WTC11 (cell line): Measurements from ENCODE around the gene PRC1. TPM values are rescaled to one million over a fixed set of nuclear protein-coding genes. Genes with fewer than 3 reads are reported as not detected.

Experiments used
- ATAC-seq: fragments of 200-7000 bp; cut with Tn5 transposase; 2 replicates; pipeline ENCODE4 v1.10.0; 2021; ENCODE audit warnings: mild to moderate bottlenecking, moderate library complexity
- CTCF ChIA-PET: fragments of 300-600 bp; sonication (Branson Sonifier 250); formaldehyde crosslinking; loops from one replicate; lab custom pipeline; 2021; ENCODE audit warnings: antibody characterized with exemption; lab: Charles Lee
- POLR2A ChIA-PET: fragments of 350-600 bp; sonication (Branson Sonifier 250); formaldehyde crosslinking; loops from one replicate; lab custom pipeline; 2021; ENCODE audit warnings: antibody characterized with exemption; lab: Charles Lee
- DNase-seq: peaks from one replicate; pipeline ENCODE4 v3.0.0; 2021; ENCODE audit warnings: low spot score
- H3K27ac Mint-ChIP-seq: 2 replicates; pipeline ENCODE4 v1.8.0; 2021; ENCODE audit warnings: mixed read lengths
- H3K27me3 Mint-ChIP-seq: 2 replicates; pipeline ENCODE4 v1.8.0; 2021; ENCODE audit warnings: low read depth, mild to moderate bottlenecking, moderate library complexity, mixed read lengths
- H3K36me3 Mint-ChIP-seq: 2 replicates; pipeline ENCODE4 v1.8.0; 2021; ENCODE audit warnings: mixed read lengths
- H3K4me1 Mint-ChIP-seq: 2 replicates; pipeline ENCODE4 v1.8.0; 2022; ENCODE audit warnings: mixed read lengths
- H3K4me3 Mint-ChIP-seq: 2 replicates; pipeline ENCODE4 v1.8.0; 2021; ENCODE audit warnings: mild to moderate bottlenecking, moderate library complexity, mixed read lengths
- H3K9me3 Mint-ChIP-seq: 2 replicates; pipeline ENCODE4 v1.8.0; 2021; ENCODE audit warnings: mixed read lengths
- CDX4 ChIP-seq: fragments of 250-450 bp; sonication (Bioruptor Pico); IDR thresholded peaks from 2 replicates; pipeline ENCODE4 v1.9.0; 2021; ENCODE audit warnings: moderate library complexity, mild to moderate bottlenecking, inconsistent platforms, borderline replicate concordance
- CREM ChIP-seq: sonication (generic); formaldehyde crosslinking; IDR thresholded peaks from 2 replicates; pipeline ENCODE4 v1.8.1; 2022; ENCODE audit warnings: mild to moderate bottlenecking, missing genetic modification reagents, moderate library complexity
- E2F5 ChIP-seq: sonication (generic); formaldehyde crosslinking; IDR thresholded peaks from 2 replicates; pipeline ENCODE4 v1.8.1; 2022; ENCODE audit warnings: mild to moderate bottlenecking, moderate library complexity, missing genetic modification reagents
- ELF4 ChIP-seq: sonication (generic); formaldehyde crosslinking; IDR thresholded peaks from 2 replicates; pipeline ENCODE4 v1.8.1; 2022; ENCODE audit warnings: low read depth, mild to moderate bottlenecking, moderate library complexity, missing genetic modification reagents
- IRF1 ChIP-seq: sonication (generic); formaldehyde crosslinking; IDR thresholded peaks from 2 replicates; pipeline ENCODE4 v1.8.0; 2023; ENCODE audit warnings: missing genetic modification reagents
- MLX ChIP-seq: sonication (generic); formaldehyde crosslinking; IDR thresholded peaks from 2 replicates; pipeline ENCODE4 v1.8.1; 2023; ENCODE audit warnings: mild to moderate bottlenecking, missing genetic modification reagents, moderate library complexity
- NFYB ChIP-seq: sonication (generic); formaldehyde crosslinking; conservative IDR thresholded peaks from 2 replicates; pipeline ENCODE4 v1.8.0; 2022; ENCODE audit warnings: low read depth, missing genetic modification reagents
- OVOL2 ChIP-seq: fragments of 250-450 bp; sonication (Bioruptor Pico); IDR thresholded peaks from 2 replicates; pipeline ENCODE4 v1.9.0; 2021; ENCODE audit warnings: mild to moderate bottlenecking, borderline replicate concordance
- ZNF281 ChIP-seq: sonication (generic); formaldehyde crosslinking; IDR thresholded peaks from 2 replicates; pipeline ENCODE4 v1.8.0; 2023; ENCODE audit warnings: mild to moderate bottlenecking, missing genetic modification reagents
- ZNF416 ChIP-seq: fragments of 250-450 bp; sonication (Bioruptor Pico); IDR thresholded peaks from 2 replicates; pipeline ENCODE4 v1.9.0; 2021; ENCODE audit warnings: mild to moderate bottlenecking, inconsistent platforms
- ZNF423 ChIP-seq: fragments of 250-450 bp; sonication (Bioruptor Pico); IDR thresholded peaks from 2 replicates; pipeline ENCODE4 v2.1.2; 2022; ENCODE audit warnings: mild to moderate bottlenecking, moderate library complexity
- ZNF512 ChIP-seq: sonication (generic); formaldehyde crosslinking; IDR thresholded peaks from 2 replicates; pipeline ENCODE4 v1.8.1; 2022; ENCODE audit warnings: missing genetic modification reagents, borderline replicate concordance
- ZNF532 ChIP-seq: fragments of 250-450 bp; sonication (Bioruptor Pico); IDR thresholded peaks from 2 replicates; pipeline ENCODE4 v1.9.0; 2021; ENCODE audit warnings: mild to moderate bottlenecking, borderline replicate concordance
- ZSCAN18 ChIP-seq: fragments of 250-450 bp; sonication (Bioruptor Pico); IDR thresholded peaks from 2 replicates; pipeline ENCODE4 v2.1.2; 2022; ENCODE audit warnings: mild to moderate bottlenecking, moderate library complexity
- total RNA-seq: library from RNA; stranded (reverse); gene quantifications from 3 replicates; pipeline ENCODE4 v1.2.3, GENCODE V29; 2021

PRC1 gene
- total RNA-seq, 1 experiment from 2014 or later = 130 TPM

GRCh38 chr15:90933301-90933700 is 61.0 kb downstream of the PRC1 start (continued):
- TF ChIP-seq ZNF281 (CRISPR knock-in tag) = no peak
- TF ChIP-seq MLX (CRISPR knock-in tag) = no peak
- no peak for TF ChIP-seq CREM (CRISPR knock-in tag)
- TF ChIP-seq, all 79 proteins: peak for 0

GRCh38 chr15:90932660-90932991 is 61.7 kb downstream of the PRC1 start:
- Mint-ChIP-seq H3K36me3 (peaks cover 6% of the 10 kb centered on the region; the same call in 1 of the 2 replicates), H3K27me3 (peaks cover 12% of the 10 kb centered on the region), H3K4me1 (peaks cover 23% of the 10 kb centered on the region)

GRCh38 chr15:90931828-90932659 is 62.3 kb downstream of the PRC1 start, which contains the start of gene HDDC3:
Gene HDDC3 (minus strand): TSS chr15:90932549. CDS start chr15:90932540, 9 bp downstream.
- peak within 1 kb of the TSS; percentile 95 for H3K4me3 Mint-ChIP-seq
- POLR2A ChIA-PET = interaction anchor here (0.5 to 2.3 kb wide), 4 partner anchors 25 to 61 kb away, joined by 3 to 17 read pairs (median 5); partner anchors contain the start of gene MAN2A2
- no peaks in the 10 kb centered on the region for H3K9me3 Mint-ChIP-seq
- peaks cover 6% of the 10 kb centered on the region; the same call in 1 of the 2 replicates for H3K36me3 Mint-ChIP-seq
- CTCF ChIA-PET = interaction anchor here (0.5 to 7.7 kb wide), 83 partner anchors 9 to 1812 kb away, joined by 3 to 264 read pairs (median 4); partner anchors contain the start of genes BLM, FES, FURIN and MAN2A2
- peaks cover 12% of the 10 kb centered on the region for H3K27me3 Mint-ChIP-seq
- ATAC-seq (peak; percentile 49), DNase-seq (peak; percentile 96)
- H3K27ac Mint-ChIP-seq = peak within 1 kb of the TSS; percentile 95
- peaks cover 23% of the 10 kb centered on the region for H3K4me1 Mint-ChIP-seq
- TF ChIP-seq ELF4 (CRISPR knock-in tag) (0 out of 2 replicates have a peak, but pooled peaks have one; percentile 49), CDX4 (CRISPR knock-in tag) (no peak), ZNF423 (CRISPR knock-in tag) (no peak), ZNF512 (CRISPR knock-in tag) (no peak), NFYB (CRISPR knock-in tag) (no peak), IRF1 (no peak), OVOL2 (CRISPR knock-in tag) (no peak), ZSCAN18 (CRISPR knock-in tag) (no peak), ZNF532 (CRISPR knock-in tag) (no peak)

More at GRCh38 chr15:90932660-90932991, 61.7 kb downstream of the PRC1 start:
- no peak for ATAC-seq
- DNase-seq = no peak
- CTCF ChIA-PET = interaction anchor here (0.5 to 7.7 kb wide), 66 partner anchors 9 to 684 kb away, joined by 3 to 264 read pairs (median 6); partner anchors contain the start of genes BLM, FES, FURIN and MAN2A2
- peak overlapping the region; percentile 95 for H3K4me3 Mint-ChIP-seq
- no peaks in the 10 kb centered on the region for H3K9me3 Mint-ChIP-seq
- POLR2A ChIA-PET = interaction anchor here (2.3 kb wide), 1 partner anchor 29 kb away, joined by 17 read pairs; the partner anchor contains the start of gene MAN2A2
- H3K27ac Mint-ChIP-seq = no peak overlapping the region
- TF ChIP-seq E2F5 (CRISPR knock-in tag) (no peak), ZNF416 (CRISPR knock-in tag) (no peak)
